ENCODE data around the gene GMEB1.

GRCh38 chr1:28761189-28761588, 92.6 kb downstream of the GMEB1 start:
- TF ChIP-seq POLR2A (IDR thresholded peaks at IDR 0.05) (no peak), CTCF (IDR thresholded peaks at IDR 0.05) (no peak)
